Fibroblast of lung (primary cell): ENCODE results near the gene YIF1A.

Experiments used
- EZH2 ChIP-seq: IDR thresholded peaks from 2 replicates; pipeline ENCODE4 v1.5.1; 2012; ENCODE audit warnings: low read length, control low read depth, mild to moderate bottlenecking; ENCODE audit errors: missing control alignments
- TF ChIP-seq, protein P1 (sequence below), 2 donors: IDR thresholded peaks in 1 of 2; conservative IDR thresholded peaks in 1 of 2; 1 replicate in 1 of 2; 2 replicates in 1 of 2; pipeline ENCODE4 v1.5.1; 2011 to 2012; ENCODE audit warnings: low read length in 2 of 2, control low read depth in 1 of 2, inconsistent platforms in 1 of 2, low read depth in 1 of 2, mild to moderate bottlenecking in 1 of 2

- TF ChIP-seq EZH2 = no peak
- TF ChIP-seq, protein P1, sequence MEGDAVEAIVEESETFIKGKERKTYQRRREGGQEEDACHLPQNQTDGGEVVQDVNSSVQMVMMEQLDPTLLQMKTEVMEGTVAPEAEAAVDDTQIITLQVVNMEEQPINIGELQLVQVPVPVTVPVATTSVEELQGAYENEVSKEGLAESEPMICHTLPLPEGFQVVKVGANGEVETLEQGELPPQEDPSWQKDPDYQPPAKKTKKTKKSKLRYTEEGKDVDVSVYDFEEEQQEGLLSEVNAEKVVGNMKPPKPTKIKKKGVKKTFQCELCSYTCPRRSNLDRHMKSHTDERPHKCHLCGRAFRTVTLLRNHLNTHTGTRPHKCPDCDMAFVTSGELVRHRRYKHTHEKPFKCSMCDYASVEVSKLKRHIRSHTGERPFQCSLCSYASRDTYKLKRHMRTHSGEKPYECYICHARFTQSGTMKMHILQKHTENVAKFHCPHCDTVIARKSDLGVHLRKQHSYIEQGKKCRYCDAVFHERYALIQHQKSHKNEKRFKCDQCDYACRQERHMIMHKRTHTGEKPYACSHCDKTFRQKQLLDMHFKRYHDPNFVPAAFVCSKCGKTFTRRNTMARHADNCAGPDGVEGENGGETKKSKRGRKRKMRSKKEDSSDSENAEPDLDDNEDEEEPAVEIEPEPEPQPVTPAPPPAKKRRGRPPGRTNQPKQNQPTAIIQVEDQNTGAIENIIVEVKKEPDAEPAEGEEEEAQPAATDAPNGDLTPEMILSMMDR (conservative IDR thresholded peaks at IDR 0.05 in 1 of 2, IDR thresholded peaks at IDR 0.05 in 1 of 2; ENCODE audit: low read depth in 1 of 2, low read length in 2 of 2) = no peak
These were observed 8.5 kb downstream of the YIF1A start for GRCh38 chr11:66280428-66280827.
